Activated CD8-positive, alpha-beta memory T cell treated with anti-CD3 and anti-CD28 coated beads for 36 hours (primary cell): ENCODE measurements around the gene PTP4A2. TPM values are rescaled to one million over a fixed set of nuclear protein-coding genes. Genes with fewer than 3 reads are reported as not detected.

ENCODE experiments used
- CTCF ChIA-PET: fragments of 350-600 bp; sonication (Branson Sonifier 250); formaldehyde crosslinking; loops from one replicate; lab custom pipeline; 2021; ENCODE audit warnings: antibody characterized with exemption; lab: Charles Lee
- POLR2A ChIA-PET: fragments of 350-600 bp; sonication (Branson Sonifier 250); formaldehyde crosslinking; loops from one replicate; lab custom pipeline; 2021; ENCODE audit warnings: antibody characterized with exemption; lab: Charles Lee
- total RNA-seq, 2 experiments: library from RNA; stranded (reverse); gene quantifications; one replicate each; pipeline ENCODE4 v1.2.3, GENCODE V29; 2021

PTP4A2 gene
- total RNA-seq, 2 experiments from 2014 or later: 397 to 398 TPM

DNA sequence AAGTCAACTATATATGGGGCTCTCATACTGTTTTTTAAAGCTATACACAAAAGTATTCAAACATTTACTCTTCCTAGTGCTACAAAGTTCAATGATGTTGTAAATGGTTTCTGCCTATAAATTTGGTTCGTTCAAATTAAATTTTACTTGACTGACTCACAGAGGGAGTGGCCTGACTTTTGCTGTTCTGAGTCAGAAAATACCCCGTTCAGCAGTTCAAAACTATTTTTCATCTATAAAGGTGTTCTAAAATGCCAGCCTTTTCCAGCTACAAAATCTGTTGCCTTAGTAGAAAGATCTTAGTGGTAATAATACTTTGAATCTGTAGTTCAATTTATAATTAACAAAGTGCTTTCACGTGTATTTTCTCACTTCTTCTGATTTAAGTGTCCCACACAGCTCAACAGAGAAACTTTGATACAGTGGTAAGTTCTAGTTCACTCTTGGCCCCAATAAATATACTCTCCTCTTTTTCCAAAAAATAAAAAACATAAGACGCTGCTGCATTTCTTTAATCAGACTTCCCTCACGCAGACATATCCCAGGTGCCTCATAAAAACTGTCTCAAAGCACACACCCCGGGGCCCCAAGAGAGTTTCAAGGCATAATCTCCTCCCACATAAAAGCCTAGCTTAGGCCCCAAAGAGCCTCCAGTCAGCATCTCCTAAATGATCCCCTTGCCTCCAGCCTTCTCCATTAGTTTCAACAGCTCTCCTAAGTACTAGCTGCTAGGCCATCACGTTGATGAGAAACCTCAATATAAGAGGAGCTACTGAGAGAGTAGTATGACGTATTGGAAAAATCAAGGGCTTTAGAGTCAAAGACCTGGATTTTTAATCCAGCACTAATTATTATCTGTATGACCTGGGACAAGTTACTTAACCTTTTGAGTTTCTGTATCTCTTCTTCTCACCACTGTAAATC lies 3.2 kb downstream of the PTP4A2 start:
- CTCF ChIA-PET: interaction anchor here (1.0 to 1.6 kb wide), 8 partner anchors 9 to 138 kb away, joined by 3 to 9 read pairs (median 4); partner anchors contain the start of gene TMEM39B
- POLR2A ChIA-PET: interaction anchor here (0.6 to 2.0 kb wide), 5 partner anchors 9 to 30 kb away, joined by 3 to 5 read pairs (median 4); no protein-coding TSS in a partner anchor

DNA sequence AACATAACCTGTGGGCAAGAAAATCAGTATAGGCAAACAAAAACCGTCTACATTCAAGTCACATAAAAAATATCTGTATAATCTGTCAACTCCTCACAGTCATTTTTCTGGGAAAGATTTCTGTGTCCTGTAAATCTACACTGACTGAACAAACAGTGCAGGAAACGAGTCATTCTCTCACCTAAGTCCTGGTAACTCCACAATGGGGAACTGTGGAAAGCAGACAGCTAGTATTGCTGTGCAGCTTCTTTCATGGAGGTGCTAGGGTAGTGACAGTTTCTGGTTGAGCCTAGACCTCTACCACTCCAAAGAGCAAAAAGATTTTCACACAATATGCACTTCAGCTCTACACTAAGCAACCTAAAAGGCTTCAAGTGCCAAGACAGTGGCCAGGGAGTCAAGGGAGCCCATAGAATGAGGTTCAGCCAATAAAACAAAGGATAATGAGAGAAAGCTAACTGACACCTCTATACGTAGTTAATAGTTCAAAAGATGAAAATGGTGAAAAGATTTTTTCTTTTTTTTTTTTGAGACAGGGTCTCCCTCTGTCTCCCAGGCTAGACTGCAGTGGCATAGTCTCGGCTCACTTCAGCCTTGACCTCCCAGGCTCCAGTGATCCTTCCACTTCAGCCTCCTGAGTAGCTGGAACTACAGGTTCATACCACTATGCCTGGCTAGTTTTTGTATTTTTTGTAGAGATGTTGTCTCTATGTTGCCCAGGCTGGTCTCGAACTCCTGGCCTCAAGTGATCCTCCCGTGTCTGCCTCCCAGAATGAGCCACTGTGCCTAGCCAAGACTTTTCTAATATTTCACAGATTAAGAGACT lies 5.5 kb downstream of the PTP4A2 start:
- CTCF ChIA-PET: interaction anchor here (1.1 to 2.1 kb wide), 5 partner anchors 9 to 333 kb away, joined by 3 to 9 read pairs (median 3); no protein-coding TSS in a partner anchor
- POLR2A ChIA-PET: interaction anchor here (0.6 to 1.1 kb wide), 2 partner anchors 22 to 81 kb away, joined by 3 read pairs; partner anchors contain the start of gene KHDRBS1

- ChIA-PET CTCF (interaction anchor here (2.1 kb wide), 1 partner anchor 10 kb away, joined by 6 read pairs; no protein-coding TSS in a partner anchor), POLR2A (interaction anchor here (0.7 kb wide), 1 partner anchor 42 kb away, joined by 3 read pairs; no protein-coding TSS in a partner anchor)
Measured at GRCh38 chr1:31931593-31932225, 6.5 kb downstream of the PTP4A2 start.

GRCh38 chr1:31930836-31931592 lies 7.2 kb downstream of the PTP4A2 start:
- ChIA-PET POLR2A (interaction anchor here (0.7 kb wide), 1 partner anchor 42 kb away, joined by 3 read pairs; no protein-coding TSS in a partner anchor), CTCF (interaction anchor here (0.8 to 1.6 kb wide), 3 partner anchors 8 to 142 kb away, joined by 3 to 5 read pairs (median 3); no protein-coding TSS in a partner anchor)

DNA sequence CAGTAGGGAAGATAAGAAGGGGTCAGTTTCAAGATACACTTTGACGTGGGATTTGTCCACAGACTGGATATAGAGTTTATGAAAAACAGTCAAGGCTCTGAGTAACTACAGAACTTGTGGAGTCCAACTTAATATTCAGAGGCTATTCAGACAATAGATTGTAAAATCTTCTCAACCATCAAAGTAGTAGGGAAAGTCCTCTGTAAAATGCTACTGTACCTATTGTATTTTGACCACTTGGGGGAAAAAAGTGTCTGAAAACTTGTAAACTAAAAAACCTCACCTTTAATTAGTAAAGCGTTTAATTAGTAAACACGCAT lies 10.5 kb downstream of the PTP4A2 start:
- CTCF ChIA-PET: interaction anchor here (1.2 to 2.7 kb wide), 2 partner anchors 10 to 36 kb away, joined by 4 to 10 read pairs; partner anchors contain the start of gene PTP4A2

DNA sequence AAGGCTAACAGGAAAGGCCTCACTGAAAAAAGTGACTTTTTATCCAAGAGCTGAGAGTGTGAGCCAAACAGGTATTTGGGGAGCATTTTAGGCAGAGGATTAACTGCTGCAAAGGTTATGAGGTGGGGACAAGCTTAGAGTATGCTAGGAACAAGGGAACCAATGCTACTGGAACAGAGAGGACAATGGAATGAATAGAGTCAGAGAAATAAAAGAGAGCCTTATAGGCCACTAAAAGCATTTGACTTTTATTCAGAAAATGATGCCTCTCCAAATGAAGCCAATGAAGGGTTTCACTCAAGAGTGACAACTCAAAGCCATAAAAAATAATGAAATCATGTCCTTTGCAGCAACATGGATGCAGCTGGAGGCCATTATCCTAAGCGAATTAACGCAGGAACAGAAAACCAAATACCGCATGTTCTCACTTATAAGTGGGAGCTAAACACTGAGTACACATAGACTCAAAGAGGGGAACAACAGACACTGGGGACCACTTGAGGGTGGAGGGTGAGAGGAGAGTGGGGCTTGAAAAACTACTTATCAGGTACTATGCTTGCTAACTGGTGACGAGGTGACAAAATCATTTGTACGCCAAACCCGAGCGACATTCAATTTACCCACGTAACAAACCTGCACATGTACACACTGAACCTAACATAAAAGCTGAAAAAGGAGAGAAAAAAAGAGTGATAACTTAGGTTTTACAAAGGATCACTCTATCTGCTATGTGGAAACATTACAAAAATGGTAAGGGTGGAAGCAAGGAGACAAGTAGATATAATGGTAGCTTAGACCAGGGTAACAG lies 11.1 kb downstream of the PTP4A2 start:
- CTCF ChIA-PET: interaction anchor here (1.2 to 2.7 kb wide), 4 partner anchors 8 to 37 kb away, joined by 4 to 10 read pairs (median 8); partner anchors contain the start of gene PTP4A2
- POLR2A ChIA-PET: interaction anchor here (0.6 to 1.7 kb wide), 3 partner anchors 10 to 14 kb away, joined by 3 to 10 read pairs (median 4); no protein-coding TSS in a partner anchor

More for the DNA sequence above, 10.5 kb downstream of the PTP4A2 start:
- POLR2A ChIA-PET: interaction anchor here (1.7 kb wide), 1 partner anchor 9 kb away, joined by 10 read pairs; no protein-coding TSS in a partner anchor

- ChIA-PET CTCF (interaction anchor here (1.0 to 2.7 kb wide), 4 partner anchors 9 to 38 kb away, joined by 4 to 10 read pairs (median 8); no protein-coding TSS in a partner anchor), POLR2A (interaction anchor here (0.9 to 1.3 kb wide), 3 partner anchors 9 to 13 kb away, joined by 4 to 5 read pairs (median 4); no protein-coding TSS in a partner anchor)
Measured at GRCh38 chr1:31926252-31926651, 11.9 kb downstream of the PTP4A2 start.

DNA sequence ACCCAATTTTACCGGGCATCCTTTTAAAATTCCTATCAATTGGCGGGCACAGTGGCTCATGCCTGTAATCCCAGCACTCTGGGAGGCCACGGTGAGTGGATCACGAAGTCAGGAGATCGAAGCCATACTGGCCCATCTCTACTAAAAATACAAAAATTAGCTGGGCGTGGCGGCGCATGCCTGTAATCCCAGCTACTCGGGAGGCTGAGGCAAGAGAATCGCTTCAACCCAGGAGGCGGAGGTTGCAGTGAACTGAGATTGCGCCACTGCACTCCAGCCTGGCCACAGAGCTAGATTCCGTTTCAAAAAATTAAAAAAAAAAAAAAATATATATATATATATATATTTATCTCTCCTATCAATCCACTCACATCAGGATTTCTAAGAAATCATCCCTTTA lies 12.3 kb downstream of the PTP4A2 start:
- ChIA-PET CTCF (interaction anchor here (1.0 to 2.2 kb wide), 4 partner anchors 9 to 16 kb away, joined by 4 to 9 read pairs (median 6); no protein-coding TSS in a partner anchor), POLR2A (interaction anchor here (0.7 to 1.3 kb wide), 6 partner anchors 9 to 333 kb away, joined by 3 to 5 read pairs (median 4); no protein-coding TSS in a partner anchor)

DNA sequence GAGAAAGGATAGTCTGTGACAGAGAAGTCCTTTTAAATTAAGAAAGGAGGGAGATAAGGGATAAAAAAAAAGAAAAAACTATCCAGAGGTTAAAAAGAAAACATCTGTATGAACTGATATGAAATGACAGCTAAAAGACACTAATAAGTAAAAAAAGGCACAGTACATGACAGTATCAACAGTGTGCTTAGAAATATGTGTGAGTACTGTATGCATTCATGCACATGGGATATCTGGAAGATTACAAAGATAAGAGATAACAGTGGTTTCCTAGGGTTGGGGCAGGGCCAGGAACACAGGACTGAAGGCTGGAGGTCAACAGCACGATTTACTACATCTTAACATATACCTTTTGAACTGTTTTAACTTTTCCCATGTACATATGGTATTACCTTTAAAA lies 13.3 kb downstream of the PTP4A2 start:
- CTCF ChIA-PET: interaction anchor here (1.0 to 2.2 kb wide), 3 partner anchors 11 to 17 kb away, joined by 3 to 7 read pairs (median 6); no protein-coding TSS in a partner anchor

GRCh38 chr1:31923901-31924535 lies 14.2 kb downstream of the PTP4A2 start:
- POLR2A ChIA-PET: interaction anchor here (0.5 to 1.2 kb wide), 2 partner anchors 11 to 14 kb away, joined by 3 to 4 read pairs; no protein-coding TSS in a partner anchor
- CTCF ChIA-PET: interaction anchor here (0.8 to 2.7 kb wide), 4 partner anchors 9 to 20 kb away, joined by 3 to 10 read pairs (median 3); partner anchors contain the start of gene PTP4A2

More for the DNA sequence above, 13.3 kb downstream of the PTP4A2 start:
- POLR2A ChIA-PET: interaction anchor here (0.5 to 1.2 kb wide), 4 partner anchors 10 to 334 kb away, joined by 3 read pairs; no protein-coding TSS in a partner anchor

GRCh38 chr1:31920956-31921355 lies 17.2 kb downstream of the PTP4A2 start:
- ChIA-PET CTCF (interaction anchor here (0.6 to 0.7 kb wide), 2 partner anchors 18 to 20 kb away, joined by 3 read pairs; no protein-coding TSS in a partner anchor), POLR2A (interaction anchor here (0.7 kb wide), 1 partner anchor 35 kb away, joined by 8 read pairs; no protein-coding TSS in a partner anchor)

- ChIA-PET POLR2A (no interaction called here), CTCF (interaction anchor here (0.7 kb wide), 3 partner anchors 37 to 418 kb away, joined by 3 to 5 read pairs (median 4); no protein-coding TSS in a partner anchor)
Measured at GRCh38 chr1:31919591-31919990, 18.6 kb downstream of the PTP4A2 start.

- CTCF ChIA-PET: interaction anchor here (0.6 to 1.7 kb wide), 5 partner anchors 20 to 207 kb away, joined by 3 to 6 read pairs (median 4); no protein-coding TSS in a partner anchor
- POLR2A ChIA-PET: no interaction called here
Measured at GRCh38 chr1:31915438-31915837, 22.7 kb downstream of the PTP4A2 start.

GRCh38 chr1:31913968-31914367 lies 24.2 kb downstream of the PTP4A2 start:
- POLR2A ChIA-PET: interaction anchor here (0.6 kb wide), 2 partner anchors 9 to 24 kb away, joined by 3 to 5 read pairs; partner anchors contain the start of gene PTP4A2

DNA sequence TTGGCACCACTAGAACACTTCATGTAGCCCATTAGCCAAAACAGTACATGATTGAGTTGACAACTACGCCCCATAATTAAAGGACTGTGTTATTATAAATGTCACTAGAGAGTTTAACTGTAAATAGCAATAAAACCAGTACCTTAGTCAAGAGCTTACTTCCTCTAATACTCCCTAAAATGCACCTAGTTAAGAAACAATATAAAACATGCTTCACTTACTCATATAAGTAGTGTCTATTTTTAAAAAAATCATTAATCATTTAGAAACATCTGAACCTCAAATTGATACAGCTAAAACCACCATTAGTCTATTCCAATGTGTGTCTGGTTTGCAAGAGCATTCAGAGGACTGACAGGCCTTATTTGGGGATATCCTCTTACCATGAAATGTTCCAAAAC lies 25.3 kb downstream of the PTP4A2 start:
- CTCF ChIA-PET: interaction anchor here (0.6 to 2.5 kb wide), 9 partner anchors 10 to 97 kb away, joined by 3 to 9 read pairs (median 4); partner anchors contain the start of gene PTP4A2
- POLR2A ChIA-PET: interaction anchor here (0.7 to 1.0 kb wide), 3 partner anchors 10 to 30 kb away, joined by 3 to 4 read pairs (median 4); no protein-coding TSS in a partner anchor

More at GRCh38 chr1:31913968-31914367, 24.2 kb downstream of the PTP4A2 start:
- CTCF ChIA-PET: interaction anchor here (1.2 to 2.5 kb wide), 6 partner anchors 10 to 50 kb away, joined by 3 to 9 read pairs (median 6); partner anchors contain the start of gene PTP4A2
